CD4-positive, alpha-beta T cell (primary cell): ENCODE results near the gene DYNLT4. TPM values are rescaled to one million over a fixed set of nuclear protein-coding genes. Genes with fewer than 3 reads are reported as not detected.
"Not testable (repeated sequence)": the region's sequence is repeated elsewhere in the genome, so short reads cannot be mapped to it uniquely, and the experiment has no call there.

ENCODE experiments used
- ATAC-seq: fragments of 200-7000 bp; cut with Tn5 transposase; one replicate; pipeline ENCODE4 v1.10.0; 2022; ENCODE audit warnings: mild to moderate bottlenecking; ENCODE audit not compliant: poor library complexity
- CTCF ChIA-PET: fragments of 350-600 bp; sonication (Branson Sonifier 250); formaldehyde crosslinking; loops from one replicate; lab custom pipeline; 2021; ENCODE audit warnings: antibody characterized with exemption, inconsistent platforms; lab: Charles Lee
- POLR2A ChIA-PET: fragments of 350-600 bp; sonication (Branson Sonifier 250); formaldehyde crosslinking; loops from one replicate; lab custom pipeline; 2021; ENCODE audit warnings: antibody characterized with exemption, inconsistent platforms; lab: Charles Lee
- DNase-seq, 14 experiments: peaks; one replicate each; pipeline ENCODE4 v3.0.0-alpha.2; 2013 to 2020; ENCODE audit warnings: mixed read lengths in 2 of 14
- H3K27ac ChIP-seq, 2 donors: one replicate each; pipeline versions ENCODE4 v1.5.1 to v1.7.0; 2013; ENCODE audit warnings: low read length in 2 of 2, low read depth in 1 of 2, mild to moderate bottlenecking in 1 of 2
- H3K27me3 ChIP-seq, 2 experiments: 1 replicate in 1 of 2; 2 replicates in 1 of 2; pipeline versions ENCODE4 v1.6.1 to v1.7.0; 2013; ENCODE audit warnings: low read length in 2 of 2, control low read depth in 1 of 2, mild to moderate bottlenecking in 1 of 2, moderate library complexity in 1 of 2; ENCODE audit not compliant: insufficient read depth in 2 of 2, control insufficient read depth in 1 of 2
- H3K36me3 ChIP-seq: one replicate; pipeline ENCODE4 v1.6.1; 2013; ENCODE audit warnings: low read length, control low read depth; ENCODE audit not compliant: insufficient read depth
- H3K4me1 ChIP-seq: one replicate; pipeline ENCODE4 v1.6.1; 2013; ENCODE audit warnings: low read length, control low read depth; ENCODE audit not compliant: insufficient read depth
- H3K4me3 ChIP-seq: one replicate; pipeline ENCODE4 v1.5.1; 2013; ENCODE audit warnings: mild to moderate bottlenecking, low read length, moderate library complexity
- H3K9me3 ChIP-seq, 2 experiments: 1 replicate in 1 of 2; 2 replicates in 1 of 2; pipeline versions ENCODE4 v1.6.1 to v1.7.0; 2013; ENCODE audit warnings: low read length in 2 of 2, mild to moderate bottlenecking in 2 of 2, control low read depth in 1 of 2, moderate library complexity in 1 of 2; ENCODE audit not compliant: control insufficient read depth in 1 of 2, insufficient read depth in 1 of 2
- H3K27ac Mint-ChIP-seq: one replicate; pipeline ENCODE4 v1.8.0; 2020; ENCODE audit warnings: mixed read lengths
- H3K27me3 Mint-ChIP-seq: one replicate; pipeline ENCODE4 v1.8.0; 2021; ENCODE audit warnings: mixed read lengths
- H3K36me3 Mint-ChIP-seq: one replicate; pipeline ENCODE4 v1.8.0; 2021; ENCODE audit warnings: low read depth, mixed read lengths
- H3K4me1 Mint-ChIP-seq: one replicate; pipeline ENCODE4 v1.8.0; 2021; ENCODE audit warnings: low read depth, mixed read lengths
- H3K4me3 Mint-ChIP-seq: one replicate; pipeline ENCODE4 v1.8.0; 2020; ENCODE audit warnings: mild to moderate bottlenecking, mixed read lengths
- H3K9me3 Mint-ChIP-seq: one replicate; pipeline ENCODE4 v1.8.0; 2020; ENCODE audit warnings: mixed read lengths
- CTCF ChIP-seq: fragments of 200-600 bp; IDR thresholded peaks from one replicate; pipeline ENCODE4 v1.8.0; 2022; ENCODE audit warnings: antibody characterized with exemption, mild to moderate bottlenecking
- intact Hi-C, 2 experiments: fragments of 100-400 bp; cut with DNase I in 1 of 2; cut with micrococcal nuclease in 1 of 2; formaldehyde crosslinking; loops; one replicate each; pipeline versions ENCODE4 v1.15.1 to v1.9.0; 2023 to 2025; cut with DNase I, micrococcal nuclease
- total RNA-seq, 174 experiments: library from RNA in 2 of 174; stranded (reverse) in 2 of 174; gene quantifications; one replicate each; pipeline ENCODE4 v1.2.3 and lab custom pipeline; 2021 to 2026

DYNLT4 gene
- total RNA-seq, 2 experiments from 2014 or later, result 1.8 to 2.1 TPM

- peak in 4 of 14 experiments; percentile 11 to 42 (median 24) for DNase-seq
These were observed 35.9 kb upstream of the DYNLT4 start, which contains the start of gene PTCH2 for GRCh38 chr1:44842862-44843655. Gene PTCH2 (minus strand): TSS chr1:44843253. CDS start chr1:44842932, 321 bp downstream.

GRCh38 chr1:44842486-44842861 is 35.3 kb upstream of the DYNLT4 start:
- ChIA-PET CTCF (no interaction called here), POLR2A (interaction anchor here (0.9 to 1.2 kb wide), 4 partner anchors 11 to 144 kb away, joined by 3 to 5 read pairs (median 4); partner anchors contain the start of genes EIF2B3 and PLK3)
- Histone ChIP-seq H3K36me3 (no peaks in the 10 kb centered on the region), H3K27ac (no peak overlapping the region), H3K4me1 (peaks cover 12% of the 10 kb centered on the region), H3K27me3 (peaks cover 13 to 16% of the 10 kb centered on the region in 2 experiments), H3K9me3 (peaks cover 0 to 3% of the 10 kb centered on the region in 2 experiments), H3K4me3 (peak overlapping the region; percentile 24)
- H3K27ac Mint-ChIP-seq, result no peak overlapping the region
- no peaks in the 10 kb centered on the region for H3K36me3 Mint-ChIP-seq
- TF ChIP-seq CTCF, result no peak
- no peaks in the 10 kb centered on the region for H3K9me3 Mint-ChIP-seq
- intact Hi-C loops, result no loop called here
- no peak overlapping the region for H3K4me3 Mint-ChIP-seq
- H3K27me3 Mint-ChIP-seq, result peaks cover 36% of the 10 kb centered on the region
- peaks cover 6% of the 10 kb centered on the region for H3K4me1 Mint-ChIP-seq
- ATAC-seq (peak; percentile 11), DNase-seq (no peak)

More at GRCh38 chr1:44842862-44843655, 35.9 kb upstream of the DYNLT4 start, which contains the start of gene PTCH2:
- intact Hi-C loops, result no loop called here
- no peaks in the 10 kb centered on the region for H3K36me3 ChIP-seq
- Mint-ChIP-seq H3K27me3 (peaks cover 36% of the 10 kb centered on the region), H3K27ac (no peak within 1 kb of the TSS), H3K4me3 (no peak within 1 kb of the TSS), H3K9me3 (no peaks in the 10 kb centered on the region), H3K36me3 (no peaks in the 10 kb centered on the region), H3K4me1 (peaks cover 6% of the 10 kb centered on the region)
- H3K27ac ChIP-seq, result no peak within 1 kb of the TSS
- peak within 1 kb of the TSS; percentile 24 for H3K4me3 ChIP-seq
- ATAC-seq, result peak; percentile 37
- POLR2A ChIA-PET, result interaction anchor here (0.9 to 1.2 kb wide), 4 partner anchors 12 to 143 kb away, joined by 3 to 5 read pairs (median 4); partner anchors contain the start of genes EIF2B3 and PLK3
- CTCF ChIA-PET, result no interaction called here
- peaks cover 0 to 3% of the 10 kb centered on the region in 2 experiments for H3K9me3 ChIP-seq
- peaks cover 12% of the 10 kb centered on the region for H3K4me1 ChIP-seq
- peaks cover 13 to 16% of the 10 kb centered on the region in 2 experiments for H3K27me3 ChIP-seq
- TF ChIP-seq CTCF, result no peak

GRCh38 chr1:44839576-44839975 is 32.4 kb upstream of the DYNLT4 start:
- intact Hi-C loops, result loop anchor here (5.0 kb wide), 3 partner anchors 52 to 173 kb away; partner anchors contain the start of genes BEST4 (in 1 of the 2), EIF2B3 (in 1 of the 2), HECTD3 (in 1 of the 2) and UROD (in 1 of the 2)
- Histone ChIP-seq H3K4me3 (no peak overlapping the region), H3K36me3 (no peaks in the 10 kb centered on the region), H3K4me1 (peaks cover 20% of the 10 kb centered on the region), H3K9me3 (peaks cover 0 to 3% of the 10 kb centered on the region in 2 experiments), H3K27me3 (peaks cover 13 to 16% of the 10 kb centered on the region in 2 experiments), H3K27ac (no peak overlapping the region)
- H3K9me3 Mint-ChIP-seq, result no peaks in the 10 kb centered on the region
- H3K4me3 Mint-ChIP-seq, result no peak overlapping the region
- H3K27me3 Mint-ChIP-seq, result peaks cover 37% of the 10 kb centered on the region
- H3K36me3 Mint-ChIP-seq, result no peaks in the 10 kb centered on the region
- H3K4me1 Mint-ChIP-seq, result peaks cover 14% of the 10 kb centered on the region
- DNase-seq (no peak), ATAC-seq (no peak)
- TF ChIP-seq CTCF, result no peak
- ChIA-PET POLR2A (no interaction called here), CTCF (no interaction called here)
- no peak overlapping the region for H3K27ac Mint-ChIP-seq

GRCh38 chr1:44838294-44838693 is 31.1 kb upstream of the DYNLT4 start:
- H3K36me3 ChIP-seq, DNase-seq, H3K36me3 Mint-ChIP-seq, H3K27ac Mint-ChIP-seq, CTCF ChIA-PET, H3K4me3 ChIP-seq, ATAC-seq, H3K9me3 ChIP-seq, H3K9me3 Mint-ChIP-seq, H3K27ac ChIP-seq, H3K4me3 Mint-ChIP-seq, POLR2A ChIA-PET: not testable (repeated sequence)
- H3K4me1 ChIP-seq, result peaks cover 18% of the 10 kb centered on the region
- Mint-ChIP-seq H3K4me1 (peaks cover 14% of the 10 kb centered on the region), H3K27me3 (peaks cover 29% of the 10 kb centered on the region)
- intact Hi-C loops, result loop anchor here (5.0 kb wide), 3 partner anchors 51 to 174 kb away; partner anchors contain the start of genes BEST4 (in 1 of the 2), EIF2B3 (in 1 of the 2), HECTD3 (in 1 of the 2) and UROD (in 1 of the 2)
- H3K27me3 ChIP-seq, result peaks cover 13 to 16% of the 10 kb centered on the region in 2 experiments
